Activated CD8-positive, alpha-beta T cell treated with anti-CD3 and anti-CD28 coated beads for 36 hours (primary cell): ENCODE results near the gene DCANP1. TPM values are rescaled to one million over a fixed set of nuclear protein-coding genes. Genes with fewer than 3 reads are reported as not detected.

Source experiments
- ATAC-seq: fragments of 200-7000 bp; cut with Tn5 transposase; one replicate; pipeline ENCODE4 v1.10.0; 2021; ENCODE audit warnings: mild to moderate bottlenecking, moderate library complexity
- CTCF ChIA-PET: fragments of 350-600 bp; sonication (Branson Sonifier 250); formaldehyde crosslinking; loops from one replicate; lab custom pipeline; 2021; ENCODE audit warnings: antibody characterized with exemption; lab: Charles Lee
- POLR2A ChIA-PET: fragments of 350-600 bp; sonication (Branson Sonifier 250); formaldehyde crosslinking; loops from one replicate; lab custom pipeline; 2021; ENCODE audit warnings: antibody characterized with exemption; lab: Charles Lee
- DNase-seq: peaks from one replicate; pipeline ENCODE4 v3.0.0-alpha.2; 2020
- H3K27ac Mint-ChIP-seq: one replicate; pipeline ENCODE4 v1.8.0; 2021; ENCODE audit warnings: mild to moderate bottlenecking, mixed read lengths
- H3K27me3 Mint-ChIP-seq: one replicate; pipeline ENCODE4 v1.8.0; 2021; ENCODE audit warnings: mixed read lengths
- H3K36me3 Mint-ChIP-seq: one replicate; pipeline ENCODE4 v1.8.0; 2021; ENCODE audit warnings: low read depth, mixed read lengths
- H3K4me1 Mint-ChIP-seq: one replicate; pipeline ENCODE4 v1.8.0; 2021; ENCODE audit warnings: low read depth, mixed read lengths
- H3K4me3 Mint-ChIP-seq: one replicate; pipeline ENCODE4 v1.8.0; 2021; ENCODE audit warnings: mild to moderate bottlenecking, moderate library complexity, mixed read lengths
- H3K9me3 Mint-ChIP-seq: one replicate; pipeline ENCODE4 v1.8.0; 2021; ENCODE audit warnings: mixed read lengths
- CTCF ChIP-seq: fragments of 200-600 bp; IDR thresholded peaks from one replicate; pipeline ENCODE4 v1.8.0; 2022; ENCODE audit warnings: antibody characterized with exemption, mild to moderate bottlenecking
- intact Hi-C: fragments of 100-400 bp; cut with micrococcal nuclease; formaldehyde crosslinking; loops from one replicate; pipeline ENCODE4 v1.10.0; 2022
- total RNA-seq, 2 experiments: library from RNA; stranded (reverse); gene quantifications; one replicate each; pipeline ENCODE4 v1.2.3, GENCODE V29; 2021

The DCANP1 gene
- total RNA-seq, 2 experiments from 2014 or later: not detected

GRCh38 chr5:135480511-135480910, 33.4 kb upstream of the DCANP1 start:
- ATAC-seq (no peak), DNase-seq (no peak)
- Mint-ChIP-seq H3K4me3 (no peak overlapping the region), H3K36me3 (no peaks in the 10 kb centered on the region), H3K27ac (no peak overlapping the region), H3K4me1 (no peaks in the 10 kb centered on the region), H3K9me3 (no peaks in the 10 kb centered on the region), H3K27me3 (peaks cover 14% of the 10 kb centered on the region)
- ChIA-PET CTCF (interaction anchor here (1.2 to 3.4 kb wide), 5 partner anchors 15 to 86 kb away, joined by 3 to 19 read pairs (median 6); no protein-coding TSS in a partner anchor), POLR2A (no interaction called here)
- intact Hi-C loops: no loop called here
- TF ChIP-seq CTCF: no peak

GRCh38 chr5:135478938-135479337, 31.8 kb upstream of the DCANP1 start:
- POLR2A ChIA-PET: interaction anchor here (0.7 kb wide), 1 partner anchor 736 kb away, joined by 3 read pairs; no protein-coding TSS in a partner anchor
- intact Hi-C loops: no loop called here
- DNase-seq (no peak), ATAC-seq (no peak)
- H3K36me3 Mint-ChIP-seq: no peaks in the 10 kb centered on the region
- no peaks in the 10 kb centered on the region for H3K9me3 Mint-ChIP-seq
- peaks cover 14% of the 10 kb centered on the region for H3K27me3 Mint-ChIP-seq
- H3K4me3 Mint-ChIP-seq: no peak overlapping the region
- CTCF ChIA-PET: interaction anchor here (1.0 to 3.4 kb wide), 6 partner anchors 13 to 91 kb away, joined by 3 to 19 read pairs (median 5); no protein-coding TSS in a partner anchor
- no peak for TF ChIP-seq CTCF
- no peaks in the 10 kb centered on the region for H3K4me1 Mint-ChIP-seq
- H3K27ac Mint-ChIP-seq: no peak overlapping the region

- H3K27me3 Mint-ChIP-seq: peaks cover 14% of the 10 kb centered on the region
- DNase-seq (no peak), ATAC-seq (no peak)
- H3K36me3 Mint-ChIP-seq: no peaks in the 10 kb centered on the region
- ChIA-PET POLR2A (no interaction called here), CTCF (interaction anchor here (3.4 kb wide), 1 partner anchor 12 kb away, joined by 19 read pairs; no protein-coding TSS in a partner anchor)
- TF ChIP-seq CTCF: no peak
- no peaks in the 10 kb centered on the region for H3K4me1 Mint-ChIP-seq
- no peak overlapping the region for H3K27ac Mint-ChIP-seq
- intact Hi-C loops: no loop called here
- H3K4me3 Mint-ChIP-seq: no peak overlapping the region
- H3K9me3 Mint-ChIP-seq: no peaks in the 10 kb centered on the region
These were observed 30.5 kb upstream of the DCANP1 start for GRCh38 chr5:135477613-135478066.

- POLR2A ChIA-PET: no interaction called here
- H3K9me3 Mint-ChIP-seq: no peaks in the 10 kb centered on the region
- no peak for ATAC-seq
- H3K27me3 Mint-ChIP-seq: peaks cover 14% of the 10 kb centered on the region
- no peak for DNase-seq
- CTCF ChIA-PET: interaction anchor here (1.3 to 3.4 kb wide), 3 partner anchors 11 to 14 kb away, joined by 5 to 19 read pairs (median 8); no protein-coding TSS in a partner anchor
- H3K36me3 Mint-ChIP-seq: no peaks in the 10 kb centered on the region
- intact Hi-C loops: no loop called here
- no peak overlapping the region for H3K27ac Mint-ChIP-seq
- TF ChIP-seq CTCF: no peak
- no peak overlapping the region for H3K4me3 Mint-ChIP-seq
- H3K4me1 Mint-ChIP-seq: no peaks in the 10 kb centered on the region
These were observed 29.8 kb upstream of the DCANP1 start for GRCh38 chr5:135476615-135477581.
